ENCODE results near the gene PDIA5.

DNA sequence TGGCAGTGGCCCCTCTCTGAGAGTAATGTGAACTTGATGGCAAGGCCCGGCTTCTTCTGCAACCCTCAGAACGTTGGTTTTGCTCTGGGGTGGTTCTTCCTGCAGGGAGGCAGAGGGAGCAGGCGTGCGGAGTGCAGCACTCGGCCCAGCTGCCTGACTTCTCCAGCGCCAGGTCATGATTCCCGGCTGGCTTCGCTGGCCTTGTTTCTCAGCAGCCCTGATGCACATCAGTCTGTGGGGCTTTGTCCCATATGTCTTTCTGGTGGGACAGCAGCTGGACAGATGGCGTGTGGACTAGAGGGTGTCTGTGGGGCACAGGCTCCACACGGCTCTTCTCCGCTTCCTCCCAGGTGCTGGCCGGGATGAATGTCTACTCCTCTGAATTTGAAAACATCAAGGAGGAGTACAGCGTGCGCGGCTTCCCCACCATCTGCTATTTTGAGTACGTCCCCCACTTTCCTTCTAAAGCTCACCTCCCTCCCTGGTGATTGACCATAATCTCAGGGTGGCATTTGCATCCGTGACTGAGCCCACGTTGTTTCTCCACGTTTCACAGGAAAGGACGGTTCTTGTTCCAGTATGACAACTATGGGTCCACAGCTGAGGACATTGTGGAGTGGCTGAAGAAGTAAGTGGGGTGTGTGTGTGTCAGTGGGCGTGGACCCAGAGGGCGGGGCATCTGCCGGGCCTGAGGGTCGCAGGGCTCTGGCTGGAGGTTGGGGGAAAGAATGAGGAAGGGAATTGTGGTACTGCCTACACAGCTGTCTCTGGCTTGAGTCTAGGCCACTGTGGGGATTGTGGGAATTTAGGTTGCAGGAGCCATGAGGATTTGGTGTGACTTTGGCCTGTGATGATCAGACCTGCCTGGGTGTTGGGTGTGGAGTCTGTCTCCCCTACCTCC, 57.1 kb downstream of the PDIA5 start:
- no peak for TF ChIP-seq POLR2AphosphoS5 (IDR thresholded peaks at IDR 0.05)
- no peak for TF ChIP-seq POLR2A (IDR thresholded peaks at IDR 0.05)
